HL-60/S4 treated with retinoic acid at 250 ng/mL for 4 days and 3 days (cell line): ENCODE measurements around the gene PCAT7.
"Not testable (repeated sequence)": the region's sequence is repeated elsewhere in the genome, so short reads cannot be mapped to it uniquely, and the experiment has no call there.

ENCODE experiments used
- in situ Hi-C: fragments of 300-500 bp; cut with MboI; formaldehyde crosslinking; loops from 2 replicates; pipeline ENCODE4 v1.7.0; 2022; ENCODE audit warnings: low sequenced_read_pairs

The PCAT7 gene

DNA sequence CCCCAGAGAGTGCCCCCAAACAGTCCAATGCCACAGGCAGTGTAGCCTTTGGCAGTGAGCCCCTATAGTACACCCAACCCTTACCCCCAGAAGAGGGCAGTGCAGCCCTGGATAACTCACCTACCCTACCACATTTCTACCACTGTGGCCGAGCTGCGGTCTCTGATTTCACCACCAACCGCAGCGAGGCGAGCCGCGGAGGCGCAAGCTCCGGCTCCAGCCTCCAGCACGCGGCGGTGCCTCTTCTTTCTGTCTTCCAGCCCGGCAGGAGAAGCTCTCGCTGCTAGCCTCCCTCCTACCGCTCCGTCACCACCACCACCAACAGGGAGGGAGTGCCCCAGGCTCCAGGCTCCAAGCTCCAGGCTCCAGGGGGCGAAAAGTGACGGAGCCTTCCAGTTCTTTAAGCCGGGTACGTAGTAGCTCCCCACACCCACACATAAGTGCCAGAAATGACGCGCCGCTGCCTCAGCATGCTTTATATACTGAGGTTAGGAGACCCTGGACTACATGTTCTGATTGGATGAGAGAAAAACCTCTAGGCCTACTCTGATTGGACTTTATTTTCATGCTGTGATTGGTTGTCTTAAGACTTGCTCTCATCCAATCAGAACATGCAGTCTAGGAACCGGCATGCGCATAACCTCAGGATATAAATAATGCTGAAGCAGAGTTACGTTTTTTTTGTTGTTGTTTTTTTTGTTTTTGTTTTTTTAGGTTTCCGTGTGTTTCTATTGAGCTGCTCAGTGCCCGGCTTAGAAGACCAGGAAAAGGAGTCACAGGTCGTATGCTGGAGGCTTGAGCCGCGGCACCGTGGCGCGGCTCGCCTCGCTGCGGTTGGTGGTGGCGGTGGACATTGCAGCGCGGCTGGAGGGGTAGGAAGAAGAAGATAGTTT lies at the start of gene PCAT7:
Gene PCAT7 (plus strand): TSS at position 645 of the 893 bp plus-strand sequence.
- in situ Hi-C loops, result no loop called here

DNA sequence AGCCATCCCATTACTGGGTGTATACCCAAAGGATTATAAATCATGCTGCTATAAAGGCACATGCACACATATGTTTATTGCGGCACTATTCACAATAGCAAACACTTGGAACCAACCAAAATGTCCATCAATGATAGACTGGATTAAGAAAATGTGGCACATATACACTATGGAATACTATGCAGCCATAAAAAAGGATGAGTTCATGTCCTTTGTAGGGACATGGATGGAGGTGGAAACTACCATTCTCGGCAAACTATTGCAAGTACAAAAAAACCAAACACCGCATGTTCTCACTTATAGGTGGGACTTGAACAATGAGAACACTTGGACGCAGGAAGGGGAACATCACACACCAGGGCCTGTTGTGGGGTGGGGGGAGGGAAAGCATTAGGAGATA lies 48.5 kb upstream of the PCAT7 start:
- in situ Hi-C loops, result not testable (repeated sequence)

- in situ Hi-C loops, result no loop called here
These were observed 47.2 kb upstream of the PCAT7 start for GRCh38 chr9:94507531-94508258.

- in situ Hi-C loops, result no loop called here
These were observed 43.5 kb upstream of the PCAT7 start for GRCh38 chr9:94511134-94511954.

GRCh38 chr9:94511955-94512265 lies 43.0 kb upstream of the PCAT7 start:
- in situ Hi-C loops, result no loop called here

DNA sequence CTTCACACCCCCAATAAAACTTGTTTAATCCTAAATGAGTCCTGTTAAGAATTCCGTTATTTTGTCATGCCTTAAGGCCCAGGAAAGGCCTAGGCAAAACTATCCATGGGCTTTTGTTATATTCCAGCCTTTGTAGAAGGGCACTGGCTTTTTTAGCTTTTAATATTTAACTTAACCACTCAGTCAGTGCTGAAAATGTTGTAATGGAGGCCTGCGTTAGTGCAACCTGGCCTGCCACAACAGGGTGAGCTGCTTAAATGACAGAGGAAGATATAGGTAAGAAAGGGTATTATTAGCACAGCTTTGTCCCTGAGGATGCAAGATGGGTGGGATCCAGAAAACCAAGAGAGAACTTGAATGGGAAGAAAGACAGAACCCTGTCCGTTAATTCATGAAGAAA lies 40.2 kb upstream of the PCAT7 start:
- in situ Hi-C loops, result no loop called here

GRCh38 chr9:94517254-94517653 lies 37.6 kb upstream of the PCAT7 start:
- in situ Hi-C loops, result no loop called here

- in situ Hi-C loops, result no loop called here
These were observed 29.4 kb upstream of the PCAT7 start for GRCh38 chr9:94525396-94526035.

GRCh38 chr9:94526271-94526670 lies 28.6 kb upstream of the PCAT7 start:
- in situ Hi-C loops, result no loop called here

- in situ Hi-C loops, result no loop called here
These were observed 27.9 kb upstream of the PCAT7 start for GRCh38 chr9:94526951-94527350.

GRCh38 chr9:94528886-94529285 lies 26.0 kb upstream of the PCAT7 start:
- in situ Hi-C loops, result no loop called here

DNA sequence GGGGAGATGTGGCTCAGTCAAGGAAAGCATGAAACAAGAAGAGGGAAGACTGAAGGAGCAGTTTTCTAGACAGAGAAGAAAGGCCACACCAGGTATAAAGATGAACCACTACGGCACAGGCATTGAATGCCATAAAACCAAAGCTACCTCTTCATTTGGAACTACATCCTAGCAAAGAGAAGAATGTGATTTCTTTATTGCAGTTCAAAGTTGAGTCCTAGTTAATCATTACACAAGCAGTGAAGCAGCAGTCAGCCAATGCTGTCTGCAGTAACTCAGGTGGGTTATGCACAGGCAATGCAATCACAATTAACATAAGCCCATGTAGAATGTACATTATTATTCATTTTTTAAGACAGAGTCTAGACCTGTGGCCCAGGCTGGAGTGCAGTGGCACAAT lies 21.7 kb upstream of the PCAT7 start:
- in situ Hi-C loops, result no loop called here

DNA sequence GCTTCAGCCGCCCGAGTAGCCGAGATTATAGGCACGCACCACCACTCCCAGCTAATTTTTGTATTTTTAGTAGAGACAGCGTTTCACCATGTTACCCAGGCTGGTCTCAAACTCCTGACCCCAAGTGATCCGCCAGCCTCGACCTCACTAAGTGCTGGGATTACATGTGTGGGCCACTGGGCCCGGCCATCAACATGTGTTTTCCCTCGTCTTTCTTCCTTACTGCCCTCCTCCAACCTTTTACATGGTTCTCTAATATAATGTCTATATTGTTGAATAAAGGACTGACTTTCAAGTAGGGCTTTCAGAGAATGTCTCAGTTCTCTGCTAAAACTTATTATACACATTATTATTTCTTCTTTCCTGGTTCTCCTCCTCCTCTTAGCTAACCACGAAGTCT lies 21.3 kb upstream of the PCAT7 start:
- in situ Hi-C loops, result no loop called here

- in situ Hi-C loops, result no loop called here
These were observed 20.0 kb upstream of the PCAT7 start for GRCh38 chr9:94534901-94535300.

GRCh38 chr9:94538908-94539307 lies 16.0 kb upstream of the PCAT7 start:
- in situ Hi-C loops, result no loop called here

- in situ Hi-C loops, result not testable (repeated sequence)
These were observed 10.5 kb upstream of the PCAT7 start for GRCh38 chr9:94544335-94544734.

DNA sequence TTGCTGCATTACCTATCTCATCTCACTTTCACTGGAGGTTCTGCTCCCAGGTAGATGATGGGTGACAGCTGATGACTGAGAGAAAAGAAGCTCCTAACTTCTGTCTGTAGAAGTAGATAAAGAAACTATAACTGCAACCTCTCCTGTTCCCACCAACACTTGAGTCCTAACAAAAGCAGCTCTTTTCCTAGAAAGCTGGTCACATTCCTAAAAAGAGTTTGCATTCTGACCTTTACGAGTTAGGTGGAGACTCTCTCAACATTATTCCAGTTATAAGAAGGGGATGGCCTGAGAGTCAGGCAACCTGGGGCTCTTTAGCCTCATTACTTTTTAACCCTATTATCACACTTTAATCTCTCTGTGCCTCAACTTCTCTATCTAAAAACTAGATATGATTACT lies 8.9 kb upstream of the PCAT7 start:
- in situ Hi-C loops, result no loop called here

DNA sequence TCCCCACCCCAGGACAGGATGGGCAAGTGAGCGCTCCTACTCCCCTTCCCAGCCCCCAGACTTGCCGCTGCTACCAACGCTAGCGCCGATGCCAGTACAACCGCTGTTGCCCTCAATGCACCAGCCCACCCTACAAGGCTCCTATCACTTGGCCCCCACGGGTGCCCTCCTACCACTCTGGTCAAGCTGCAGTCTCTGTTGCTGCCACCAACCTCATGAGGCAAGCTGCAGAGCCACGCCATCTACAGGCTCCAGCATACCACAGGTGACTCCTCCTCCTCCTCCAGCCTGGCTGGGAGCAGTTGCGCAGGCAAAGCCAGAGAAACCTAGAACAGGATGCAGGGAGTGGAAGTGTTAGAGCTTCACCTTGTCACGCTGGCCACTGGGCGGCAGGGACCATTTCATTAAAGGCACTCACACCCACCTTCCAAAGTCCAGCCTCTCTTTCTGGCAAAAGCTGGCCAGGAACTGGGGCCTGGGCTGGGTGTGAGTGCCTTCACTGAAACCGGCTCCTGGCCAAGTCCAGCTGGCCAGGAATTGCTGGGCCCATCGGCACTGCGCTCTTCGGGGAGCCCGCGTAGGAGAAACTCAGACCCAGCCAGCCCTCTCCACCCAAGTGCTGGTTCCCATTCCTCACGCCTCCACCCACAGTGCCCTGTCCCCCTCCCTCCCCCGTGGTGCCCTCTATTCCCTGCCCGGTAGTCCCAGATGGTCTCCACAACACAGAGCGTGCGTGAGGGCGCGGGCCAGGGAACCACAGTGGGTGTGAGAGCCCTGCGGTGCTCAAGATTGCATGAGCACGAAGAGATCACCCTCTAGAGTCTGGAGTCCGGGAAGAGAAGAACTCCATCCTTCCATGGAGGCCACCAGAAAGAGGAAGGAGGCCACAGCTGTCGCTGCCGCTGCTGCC lies 1.6 kb upstream of the PCAT7 start:
- in situ Hi-C loops, result no loop called here

- in situ Hi-C loops, result no loop called here
These were observed 825 bp upstream of the PCAT7 start for GRCh38 chr9:94554078-94554438.

DNA sequence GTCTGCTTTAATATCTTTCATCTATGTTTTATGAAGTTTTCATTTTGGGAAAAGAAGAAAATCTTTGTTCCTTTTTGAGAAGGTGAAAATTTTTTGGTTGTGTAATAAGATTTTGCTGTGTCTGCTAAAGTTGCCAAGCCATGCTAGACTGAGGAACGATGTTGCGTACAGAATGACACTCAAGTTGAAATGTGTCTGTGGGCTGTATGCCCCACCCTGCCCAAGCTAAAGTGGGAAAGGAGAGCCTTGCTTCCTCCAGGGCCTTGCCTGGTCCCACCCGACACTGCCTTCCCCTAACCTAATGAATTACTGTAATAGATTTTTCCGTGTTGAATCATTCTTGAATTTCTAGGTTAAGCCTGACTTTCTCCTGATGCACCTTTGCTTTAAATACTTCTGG lies 2.5 kb downstream of the PCAT7 start:
- in situ Hi-C loops, result no loop called here
